HL-60 (cell line): ENCODE results near the gene ANKRD34B.
"Not testable (repeated sequence)": the region's sequence is repeated elsewhere in the genome, so short reads cannot be mapped to it uniquely, and the experiment has no call there.

Experiments
- DNase-seq, 2 experiments: peaks; one replicate each; pipeline ENCODE4 v3.0.0-alpha.2; 2010 to 2020; ENCODE audit warnings: low read depth in 1 of 2, low spot score in 1 of 2
- H3K27ac ChIP-seq: fragments of 250-450 bp; sonication (Bioruptor Pico); replicated peaks from 2 replicates; pipeline ENCODE4 v1.5.1; 2020; ENCODE audit warnings: mild to moderate bottlenecking, moderate library complexity
- H3K27me3 ChIP-seq: fragments of 250-450 bp; sonication (Bioruptor Pico); 2 replicates; pipeline ENCODE4 v1.5.1; 2021; ENCODE audit warnings: mild to moderate bottlenecking, moderate library complexity; ENCODE audit not compliant: insufficient read depth, poor library complexity, severe bottlenecking
- H3K4me3 ChIP-seq: replicated peaks from 2 replicates; pipeline ENCODE4 v1.5.1; 2011; ENCODE audit warnings: mild to moderate bottlenecking, control low read depth, low read length; ENCODE audit not compliant: insufficient read depth
- CTCF ChIP-seq: IDR thresholded peaks from one replicate; pipeline ENCODE4 v1.5.1; 2011; ENCODE audit warnings: low read length, control low read depth, inconsistent platforms; ENCODE audit not compliant: insufficient read depth
- GABPA ChIP-seq: IDR thresholded peaks from 2 replicates; pipeline ENCODE4 v1.6.1; 2012; ENCODE audit warnings: low read depth
- POLR2AphosphoS5 ChIP-seq: IDR thresholded peaks from 2 replicates; pipeline ENCODE4 v1.6.1; 2012; ENCODE audit warnings: low read depth
- REST ChIP-seq: IDR thresholded peaks from 2 replicates; pipeline ENCODE4 v1.6.1; 2012; ENCODE audit warnings: low read depth; ENCODE audit not compliant: insufficient replicate concordance
- SPI1 ChIP-seq: IDR thresholded peaks from 2 replicates; pipeline ENCODE4 v1.6.1; 2012; ENCODE audit warnings: low read depth, mild to moderate bottlenecking, borderline replicate concordance

Gene ANKRD34B

GRCh38 chr5:80584770-80585169 is 14.7 kb upstream of the ANKRD34B start:
- no peak for DNase-seq
- Histone ChIP-seq H3K27ac (no peak overlapping the region), H3K4me3 (no peak overlapping the region), H3K27me3 (no peaks in the 10 kb centered on the region)
- no peak for TF ChIP-seq POLR2AphosphoS5
- TF ChIP-seq REST, result no peak

- DNase-seq, H3K27ac ChIP-seq, H3K4me3 ChIP-seq, H3K27me3 ChIP-seq: not testable (repeated sequence)
These were observed 10.2 kb upstream of the ANKRD34B start for GRCh38 chr5:80580291-80580690.

GRCh38 chr5:80579050-80579449 is 9.0 kb upstream of the ANKRD34B start:
- Histone ChIP-seq H3K4me3 (no peak overlapping the region), H3K27ac (no peak overlapping the region), H3K27me3 (no peaks in the 10 kb centered on the region)
- DNase-seq, result no peak
- TF ChIP-seq CTCF (no peak), POLR2AphosphoS5 (no peak), REST (no peak)

- Histone ChIP-seq H3K4me3 (no peak overlapping the region), H3K27me3 (no peaks in the 10 kb centered on the region), H3K27ac (no peak overlapping the region)
- TF ChIP-seq REST, result no peak
- TF ChIP-seq SPI1, result no peak
- no peak for TF ChIP-seq POLR2AphosphoS5
- no peak for TF ChIP-seq CTCF
- no peak for TF ChIP-seq GABPA
- DNase-seq, result no peak
These were observed 7.6 kb upstream of the ANKRD34B start for GRCh38 chr5:80577707-80578106.
